H9 (cell line): ENCODE results near the gene PLAC8. TPM values are rescaled to one million over a fixed set of nuclear protein-coding genes. Genes with fewer than 3 reads are reported as not detected.
"Not testable (repeated sequence)": the region's sequence is repeated elsewhere in the genome, so short reads cannot be mapped to it uniquely, and the experiment has no call there.

Source experiments
- DNase-seq: peaks from one replicate; pipeline ENCODE4 v3.0.0-alpha.2; 2017
- H2AFZ ChIP-seq: one replicate; pipeline ENCODE4 v1.6.1; 2013; ENCODE audit warnings: mild to moderate bottlenecking, low read length, control low read depth, moderate library complexity
- H2AK5ac ChIP-seq: 2 replicates; pipeline ENCODE4 v1.6.1; 2013; ENCODE audit warnings: low read length, control low read depth, mixed read lengths; ENCODE audit not compliant: insufficient read length
- H2BK120ac ChIP-seq: one replicate; pipeline ENCODE4 v1.6.1; 2013; ENCODE audit warnings: low read depth, mild to moderate bottlenecking, low read length, control low read depth, inconsistent platforms; ENCODE audit not compliant: poor library complexity, severe bottlenecking
- H2BK12ac ChIP-seq: 2 replicates; pipeline ENCODE4 v1.6.1; 2013; ENCODE audit warnings: low read length, control low read depth, mixed read lengths, low read depth; ENCODE audit not compliant: insufficient read length
- H2BK15ac ChIP-seq: 2 replicates; pipeline ENCODE4 v1.6.1; 2013; ENCODE audit warnings: low read depth, low read length, control low read depth
- H2BK20ac ChIP-seq: one replicate; pipeline ENCODE4 v1.6.1; 2013; ENCODE audit warnings: low read depth, mild to moderate bottlenecking, low read length, control low read depth, inconsistent platforms; ENCODE audit not compliant: poor library complexity, severe bottlenecking
- H2BK5ac ChIP-seq: 2 replicates; pipeline ENCODE4 v1.6.1; 2013; ENCODE audit warnings: low read length, control low read depth, mixed read lengths; ENCODE audit not compliant: insufficient read length
- H3K14ac ChIP-seq: 2 replicates; pipeline ENCODE4 v1.6.1; 2013; ENCODE audit warnings: low read length, control low read depth; ENCODE audit not compliant: insufficient read depth
- H3K18ac ChIP-seq: 2 replicates; pipeline ENCODE4 v1.6.1; 2013; ENCODE audit warnings: low read depth, mild to moderate bottlenecking, mixed read lengths, low read length, control low read depth; ENCODE audit not compliant: insufficient read length
- H3K23ac ChIP-seq: 2 replicates; pipeline ENCODE4 v1.6.1; 2013; ENCODE audit warnings: low read length, control low read depth, mixed read lengths, low read depth; ENCODE audit not compliant: insufficient read length
- H3K23me2 ChIP-seq: 2 replicates; pipeline ENCODE4 v1.6.1; 2013; ENCODE audit warnings: low read depth, mild to moderate bottlenecking, mixed read lengths, low read length, control low read depth; ENCODE audit not compliant: insufficient read length, poor library complexity, severe bottlenecking
- H3K27ac ChIP-seq: 2 replicates; pipeline ENCODE4 v1.5.1; 2013; ENCODE audit warnings: low read length, control low read depth, mixed read lengths, low read depth; ENCODE audit not compliant: insufficient read length
- H3K27me3 ChIP-seq: 2 replicates; pipeline ENCODE4 v1.6.1; 2013; ENCODE audit warnings: low read length, control low read depth, inconsistent platforms; ENCODE audit not compliant: insufficient read depth
- H3K4ac ChIP-seq: 2 replicates; pipeline ENCODE4 v1.6.1; 2013; ENCODE audit warnings: low read depth, mild to moderate bottlenecking, control low read depth, inconsistent platforms, low read length, moderate library complexity
- H3K4me1 ChIP-seq: 2 replicates; pipeline ENCODE4 v1.6.1; 2013; ENCODE audit warnings: low read length, control low read depth, inconsistent platforms; ENCODE audit not compliant: insufficient read depth
- H3K4me2 ChIP-seq: 2 replicates; pipeline ENCODE4 v1.6.1; 2013; ENCODE audit warnings: low read length, control low read depth, mixed read lengths; ENCODE audit not compliant: insufficient read length, insufficient read depth
- H3K56ac ChIP-seq: 2 replicates; pipeline ENCODE4 v1.6.1; 2013; ENCODE audit warnings: low read depth, mild to moderate bottlenecking, mixed read lengths, low read length, control low read depth; ENCODE audit not compliant: insufficient read length
- H3K79me1 ChIP-seq: 2 replicates; pipeline ENCODE4 v1.6.1; 2013; ENCODE audit warnings: low read depth, mild to moderate bottlenecking, moderate library complexity, low read length, control low read depth, inconsistent platforms; ENCODE audit not compliant: insufficient read depth, poor library complexity, severe bottlenecking
- H3K79me2 ChIP-seq: 2 replicates; pipeline ENCODE4 v1.6.1; 2013; ENCODE audit warnings: low read length, control low read depth, inconsistent platforms; ENCODE audit not compliant: insufficient read depth
- H3K9ac ChIP-seq: 2 replicates; pipeline ENCODE4 v1.6.1; 2013; ENCODE audit warnings: low read length, control low read depth, mixed read lengths; ENCODE audit not compliant: insufficient read length; ENCODE audit errors: extremely low read depth
- H3K9me3 ChIP-seq: one replicate; pipeline ENCODE4 v1.6.1; 2013; ENCODE audit warnings: low read depth, low read length, inconsistent platforms; ENCODE audit not compliant: control insufficient read depth
- H3T11ph ChIP-seq: one replicate; pipeline ENCODE4 v1.6.1; 2013; ENCODE audit warnings: mild to moderate bottlenecking, low read length, control low read depth, inconsistent platforms
- H4K20me1 ChIP-seq: one replicate; pipeline ENCODE4 v1.6.1; 2013; ENCODE audit not compliant: control insufficient read depth, insufficient read length, insufficient read depth
- H4K5ac ChIP-seq: 2 replicates; pipeline ENCODE4 v1.6.1; 2013; ENCODE audit warnings: low read depth, mild to moderate bottlenecking, mixed read lengths, low read length, control low read depth; ENCODE audit not compliant: insufficient read length
- H4K8ac ChIP-seq: replicated peaks from 2 replicates; pipeline ENCODE4 v1.6.1; 2013; ENCODE audit warnings: low read length, control low read depth, mixed read lengths, low read depth; ENCODE audit not compliant: insufficient read length
- H4K91ac ChIP-seq: 2 replicates; pipeline ENCODE4 v1.6.1; 2013; ENCODE audit warnings: low read depth, mild to moderate bottlenecking, moderate library complexity, mixed read lengths, low read length, control low read depth; ENCODE audit not compliant: insufficient read length
- H3K27ac Mint-ChIP-seq, 3 experiments: 2 replicates in 2 of 3; 3 replicates in 1 of 3; pipeline ENCODE4 v1.8.0; 2020 to 2021; ENCODE audit warnings: mixed read lengths in 3 of 3, mild to moderate bottlenecking in 1 of 3, moderate library complexity in 1 of 3
- H3K27me3 Mint-ChIP-seq: 2 replicates; pipeline ENCODE4 v1.8.0; 2021; ENCODE audit warnings: low read depth, mild to moderate bottlenecking, moderate library complexity, mixed read lengths
- H3K36me3 Mint-ChIP-seq, 3 experiments: 2 replicates in 2 of 3; 3 replicates in 1 of 3; pipeline ENCODE4 v1.8.0; 2020 to 2021; ENCODE audit warnings: low read depth in 3 of 3, mixed read lengths in 3 of 3; ENCODE audit not compliant: insufficient read depth in 1 of 3
- H3K4me1 Mint-ChIP-seq, 2 experiments: 2 replicates each; pipeline ENCODE4 v1.8.0; 2020; ENCODE audit warnings: mixed read lengths in 2 of 2
- H3K4me3 Mint-ChIP-seq, 2 experiments: 2 replicates in 1 of 2; 3 replicates in 1 of 2; pipeline ENCODE4 v1.8.0; 2020 to 2021; ENCODE audit warnings: mild to moderate bottlenecking in 2 of 2, mixed read lengths in 2 of 2, moderate library complexity in 1 of 2
- H3K9me3 Mint-ChIP-seq, 2 experiments: 2 replicates in 1 of 2; 3 replicates in 1 of 2; pipeline ENCODE4 v1.8.0; 2020; ENCODE audit warnings: mild to moderate bottlenecking in 2 of 2, mixed read lengths in 2 of 2, moderate library complexity in 1 of 2
- WGBS: extraction: QIAGEN DNeasy Blood & Tissue Kit; methylation state at CpG from one replicate; pipeline ENCODE4 v1.1.7; 2013; ENCODE audit warnings: missing lambda C conversion rate, low lambda C conversion rate, mixed read lengths; ENCODE audit not compliant: insufficient read length; ENCODE audit errors: extremely low coverage; 5-methylcytosine and 5-hydroxymethylcytosine counted together
- total RNA-seq: library from RNA; stranded (reverse); gene quantifications from 2 replicates; pipeline ENCODE4 v1.2.1, GENCODE V29; 2021
- TF ChIP-seq, protein P1 (sequence below): fragments of 200-600 bp; sonication (generic); conservative IDR thresholded peaks from 3 replicates; pipeline ENCODE4 v1.8.0; 2021; ENCODE audit warnings: antibody characterized with exemption, mild to moderate bottlenecking

PLAC8 gene
- total RNA-seq, 1 experiment from 2014 or later: 1.6 TPM

GRCh38 chr4:83089410-83090157 lies 24.9 kb downstream of the PLAC8 start:
- no peak overlapping the region for H2BK5ac ChIP-seq
- no CpG with 5 or more reads among the region's 2 CpGs for WGBS
- no peaks in the 10 kb centered on the region for H3K27me3 Mint-ChIP-seq

GRCh38 chr4:83084956-83085355 lies 29.6 kb downstream of the PLAC8 start:
- H3K27ac ChIP-seq, H2BK5ac ChIP-seq, H3K4me1 ChIP-seq, H4K91ac ChIP-seq, H3K14ac ChIP-seq, H4K5ac ChIP-seq, H4K20me1 ChIP-seq, H3K18ac ChIP-seq, H3K4me3 Mint-ChIP-seq, H2AK5ac ChIP-seq, H3K27me3 ChIP-seq, H2BK12ac ChIP-seq, H3K36me3 Mint-ChIP-seq, H4K8ac ChIP-seq, H3K23ac ChIP-seq, H3K4ac ChIP-seq, H3K9me3 Mint-ChIP-seq, H3K79me2 ChIP-seq, H2AFZ ChIP-seq, H3K4me1 Mint-ChIP-seq, DNase-seq, H3K4me2 ChIP-seq, H3K9ac ChIP-seq, H3K27ac Mint-ChIP-seq, H2BK15ac ChIP-seq, H2BK120ac ChIP-seq, H2BK20ac ChIP-seq, H3T11ph ChIP-seq, H3K9me3 ChIP-seq, H3K27me3 Mint-ChIP-seq, H3K56ac ChIP-seq, H3K23me2 ChIP-seq, H3K79me1 ChIP-seq: not testable (repeated sequence)
- no CpG with 5 or more reads among the region's 12 CpGs for WGBS

More at GRCh38 chr4:83089410-83090157, 24.9 kb downstream of the PLAC8 start:
- Histone ChIP-seq H2BK120ac (no peak overlapping the region), H3K18ac (no peak overlapping the region), H3K4me2 (no peak overlapping the region), H2BK15ac (no peak overlapping the region), H4K8ac (no peak overlapping the region), H2AFZ (no peak overlapping the region), H3K14ac (no peak overlapping the region), H3K79me1 (no peaks in the 10 kb centered on the region), H4K20me1 (no peaks in the 10 kb centered on the region), H3T11ph (no peak overlapping the region), H3K27ac (no peak overlapping the region), H3K79me2 (no peaks in the 10 kb centered on the region), H3K9me3 (no peaks in the 10 kb centered on the region), H3K23me2 (no peaks in the 10 kb centered on the region), H4K5ac (no peak overlapping the region), H3K4me1 (no peaks in the 10 kb centered on the region), H3K9ac (no peak overlapping the region), H3K4ac (no peak overlapping the region), H2BK12ac (no peak overlapping the region), H3K23ac (no peak overlapping the region), H2BK20ac (no peak overlapping the region), H3K27me3 (no peaks in the 10 kb centered on the region), H3K56ac (no peak overlapping the region), H2AK5ac (no peak overlapping the region), H4K91ac (no peak overlapping the region)
- no peaks in the 10 kb centered on the region for H3K9me3 Mint-ChIP-seq
- DNase-seq: no peak
- no peak overlapping the region for H3K4me3 Mint-ChIP-seq
- TF ChIP-seq, protein P1, sequence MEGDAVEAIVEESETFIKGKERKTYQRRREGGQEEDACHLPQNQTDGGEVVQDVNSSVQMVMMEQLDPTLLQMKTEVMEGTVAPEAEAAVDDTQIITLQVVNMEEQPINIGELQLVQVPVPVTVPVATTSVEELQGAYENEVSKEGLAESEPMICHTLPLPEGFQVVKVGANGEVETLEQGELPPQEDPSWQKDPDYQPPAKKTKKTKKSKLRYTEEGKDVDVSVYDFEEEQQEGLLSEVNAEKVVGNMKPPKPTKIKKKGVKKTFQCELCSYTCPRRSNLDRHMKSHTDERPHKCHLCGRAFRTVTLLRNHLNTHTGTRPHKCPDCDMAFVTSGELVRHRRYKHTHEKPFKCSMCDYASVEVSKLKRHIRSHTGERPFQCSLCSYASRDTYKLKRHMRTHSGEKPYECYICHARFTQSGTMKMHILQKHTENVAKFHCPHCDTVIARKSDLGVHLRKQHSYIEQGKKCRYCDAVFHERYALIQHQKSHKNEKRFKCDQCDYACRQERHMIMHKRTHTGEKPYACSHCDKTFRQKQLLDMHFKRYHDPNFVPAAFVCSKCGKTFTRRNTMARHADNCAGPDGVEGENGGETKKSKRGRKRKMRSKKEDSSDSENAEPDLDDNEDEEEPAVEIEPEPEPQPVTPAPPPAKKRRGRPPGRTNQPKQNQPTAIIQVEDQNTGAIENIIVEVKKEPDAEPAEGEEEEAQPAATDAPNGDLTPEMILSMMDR: no peak
- H3K27ac Mint-ChIP-seq: no peak overlapping the region
- peaks cover 4% of the 10 kb centered on the region in 2 experiments; a peak in 1 of 4 replicates for H3K4me1 Mint-ChIP-seq
- no peaks in the 10 kb centered on the region; a peak in 1 of 7 replicates for H3K36me3 Mint-ChIP-seq
